ENCODE data around the gene OBSCN.

Gene OBSCN

DNA sequence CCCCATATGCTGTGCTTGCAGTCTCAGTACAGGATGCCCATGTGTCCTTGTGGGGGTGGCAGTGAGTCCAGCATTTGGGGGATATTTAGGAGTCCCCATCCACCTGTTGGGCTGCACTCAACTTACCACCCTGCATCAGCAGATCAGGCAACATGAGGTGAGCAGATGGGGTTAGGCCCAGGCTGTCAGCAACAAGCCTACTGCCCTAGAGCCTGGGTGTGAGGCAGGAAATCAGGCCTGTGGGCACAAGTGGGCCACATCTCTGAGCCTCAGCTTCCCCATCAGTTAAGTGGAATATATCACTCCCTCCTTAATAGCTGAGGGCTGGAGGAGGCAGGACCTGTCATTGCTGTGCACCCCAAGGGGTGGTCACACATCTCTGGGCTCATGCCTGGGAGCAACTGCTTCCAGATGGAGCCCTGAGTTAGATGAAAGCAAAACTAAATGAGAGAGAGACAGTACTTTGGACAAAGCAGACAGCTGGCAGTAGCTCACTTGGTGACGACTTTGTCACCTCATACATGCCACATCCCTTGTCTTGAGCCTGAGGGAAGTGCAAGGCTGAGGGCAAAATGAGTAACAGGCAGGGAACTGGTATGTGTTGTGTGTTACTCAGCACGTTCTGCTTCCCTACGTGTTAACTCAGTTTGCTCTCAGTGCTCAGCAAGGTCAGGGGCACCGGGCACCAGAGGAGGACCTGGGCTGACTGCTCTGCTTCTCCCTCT, 150.4 kb downstream of the OBSCN start:
- Histone ChIP-seq H4K20me1 (ENCODE audit: insufficient read depth, low read length, poor library complexity, severe bottlenecking) (no peaks in the 10 kb centered on the region), H3K9me3 (ENCODE audit: insufficient read depth, low read depth, low read length) (no peaks in the 10 kb centered on the region), H3K4me3 (ENCODE audit: low read length, poor library complexity, severe bottlenecking) (no peak overlapping the region), H3K79me2 (ENCODE audit: insufficient read depth, low read length) (no peaks in the 10 kb centered on the region), H3K9ac (ENCODE audit: low read depth, low read length, poor library complexity, severe bottlenecking) (no peak overlapping the region), H3K9me2 (replicated peaks; ENCODE audit: low read depth, low read length) (no peaks in the 10 kb centered on the region), H2AFZ (ENCODE audit: low read length) (no peak overlapping the region), H3K4me2 (ENCODE audit: low read depth, low read length, poor library complexity, severe bottlenecking) (no peak overlapping the region), H3K4me1 (ENCODE audit: insufficient read depth, low read length, poor library complexity, severe bottlenecking) (no peaks in the 10 kb centered on the region), H3K36me3 (ENCODE audit: insufficient read depth, low read length) (no peaks in the 10 kb centered on the region), H3K27me3 (ENCODE audit: insufficient read depth, low read length, poor library complexity, severe bottlenecking) (no peaks in the 10 kb centered on the region), H3F3A (ENCODE audit: low read depth) (no peaks in the 10 kb centered on the region)
- TF ChIP-seq CTCF (conservative IDR thresholded peaks at IDR 0.05; ENCODE audit: low read length) (no peak), EZH2phosphoT487 (IDR thresholded peaks at IDR 0.05; ENCODE audit: borderline replicate concordance) (no peak)

GRCh38 chr1:228358764-228359612, 151.1 kb downstream of the OBSCN start:
- no peaks in the 10 kb centered on the region for H3K9me2 ChIP-seq (replicated peaks; ENCODE audit: low read depth, low read length)
- no peak overlapping the region for H2AFZ ChIP-seq (ENCODE audit: low read length)
- H3F3A ChIP-seq (ENCODE audit: low read depth) = no peaks in the 10 kb centered on the region
- no peak overlapping the region for H3K9ac ChIP-seq (ENCODE audit: low read depth, low read length, poor library complexity, severe bottlenecking)
- no peaks in the 10 kb centered on the region for H3K27me3 ChIP-seq (ENCODE audit: insufficient read depth, low read length, poor library complexity, severe bottlenecking)
- no peak overlapping the region for H3K4me2 ChIP-seq (ENCODE audit: low read depth, low read length, poor library complexity, severe bottlenecking)
- H3K9me3 ChIP-seq (ENCODE audit: insufficient read depth, low read depth, low read length) = no peaks in the 10 kb centered on the region
- no peaks in the 10 kb centered on the region for H4K20me1 ChIP-seq (ENCODE audit: insufficient read depth, low read length, poor library complexity, severe bottlenecking)
- no peaks in the 10 kb centered on the region for H3K36me3 ChIP-seq (ENCODE audit: insufficient read depth, low read length)
- no peaks in the 10 kb centered on the region for H3K79me2 ChIP-seq (ENCODE audit: insufficient read depth, low read length)
- no peak overlapping the region for H3K4me3 ChIP-seq (ENCODE audit: low read length, poor library complexity, severe bottlenecking)
- H3K4me1 ChIP-seq (ENCODE audit: insufficient read depth, low read length, poor library complexity, severe bottlenecking) = no peaks in the 10 kb centered on the region
- TF ChIP-seq CTCF (conservative IDR thresholded peaks at IDR 0.05; ENCODE audit: low read length) (no peak), EZH2phosphoT487 (IDR thresholded peaks at IDR 0.05; ENCODE audit: borderline replicate concordance) (no peak)

GRCh38 chr1:228359613-228360532, 152.0 kb downstream of the OBSCN start:
- H3K4me1 ChIP-seq (ENCODE audit: insufficient read depth, low read length, poor library complexity, severe bottlenecking) = no peaks in the 10 kb centered on the region
- no peaks in the 10 kb centered on the region for H3K9me2 ChIP-seq (replicated peaks; ENCODE audit: low read depth, low read length)
- TF ChIP-seq CTCF (conservative IDR thresholded peaks at IDR 0.05; ENCODE audit: low read length) = no peak
- no peak for TF ChIP-seq EZH2phosphoT487 (IDR thresholded peaks at IDR 0.05; ENCODE audit: borderline replicate concordance)
- H3K4me3 ChIP-seq (ENCODE audit: low read length, poor library complexity, severe bottlenecking) = no peak overlapping the region
- no peak overlapping the region for H3K9ac ChIP-seq (ENCODE audit: low read depth, low read length, poor library complexity, severe bottlenecking)
- H3K27me3 ChIP-seq (ENCODE audit: insufficient read depth, low read length, poor library complexity, severe bottlenecking) = no peaks in the 10 kb centered on the region
- H4K20me1 ChIP-seq (ENCODE audit: insufficient read depth, low read length, poor library complexity, severe bottlenecking) = no peaks in the 10 kb centered on the region
- no peaks in the 10 kb centered on the region for H3F3A ChIP-seq (ENCODE audit: low read depth)
- no peak overlapping the region for H3K4me2 ChIP-seq (ENCODE audit: low read depth, low read length, poor library complexity, severe bottlenecking)
- H3K79me2 ChIP-seq (ENCODE audit: insufficient read depth, low read length) = no peaks in the 10 kb centered on the region
- H2AFZ ChIP-seq (ENCODE audit: low read length) = no peak overlapping the region
- H3K9me3 ChIP-seq (ENCODE audit: insufficient read depth, low read depth, low read length) = no peaks in the 10 kb centered on the region
- H3K36me3 ChIP-seq (ENCODE audit: insufficient read depth, low read length) = no peaks in the 10 kb centered on the region
